Mononuclear cell (primary cell): Measurements from ENCODE around the gene KANK4. TPM values are rescaled to one million over a fixed set of nuclear protein-coding genes. Genes with fewer than 3 reads are reported as not detected.

Experiments used
- H3K27me3 ChIP-seq: 2 replicates; pipeline ENCODE4 v1.6.0; 2011; ENCODE audit warnings: low read length, control low read depth; ENCODE audit not compliant: insufficient read depth
- H3K4me1 ChIP-seq: 2 replicates; pipeline ENCODE4 v1.5.1; 2011; ENCODE audit warnings: mild to moderate bottlenecking, low read length, control low read depth; ENCODE audit not compliant: insufficient read depth
- H3K4me3 ChIP-seq: 2 replicates; pipeline ENCODE4 v1.5.1; 2011; ENCODE audit warnings: mild to moderate bottlenecking, low read length, moderate library complexity
- H3K9me3 ChIP-seq: 2 replicates; pipeline ENCODE4 v1.5.1; 2011; ENCODE audit warnings: low read depth, mild to moderate bottlenecking, control low read depth, low read length
- total RNA-seq: library from RNA; depleted of rRNA; stranded (reverse); fragments of >200 nt; gene quantifications from one replicate; pipeline ENCODE4 v1.2.3, GENCODE V29; 2012

Gene KANK4
- total RNA-seq, 1 donor: not detected

DNA sequence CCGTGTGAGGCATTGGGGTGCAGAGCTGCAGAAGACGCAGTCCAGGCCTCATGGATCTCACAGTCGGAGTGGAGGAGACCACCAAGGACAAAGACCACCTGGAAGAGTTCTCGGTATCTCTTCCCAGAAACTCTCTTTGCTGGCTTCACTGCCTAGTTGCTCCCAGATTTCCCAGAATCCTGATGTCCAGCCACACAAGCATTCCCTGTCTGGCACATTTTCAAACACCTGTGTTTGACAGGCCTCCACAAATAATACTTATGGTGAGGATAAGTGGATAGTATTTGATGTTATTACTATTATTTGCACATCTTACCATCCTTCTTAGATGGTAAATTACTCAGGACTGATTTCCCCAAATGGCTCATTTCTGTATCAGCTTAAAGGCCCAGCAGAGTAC, 27.7 kb upstream of the KANK4 start:
- no peaks in the 10 kb centered on the region for H3K4me1 ChIP-seq
- no peaks in the 10 kb centered on the region for H3K9me3 ChIP-seq
- H3K4me3 ChIP-seq: no peak overlapping the region
- no peaks in the 10 kb centered on the region for H3K27me3 ChIP-seq

DNA sequence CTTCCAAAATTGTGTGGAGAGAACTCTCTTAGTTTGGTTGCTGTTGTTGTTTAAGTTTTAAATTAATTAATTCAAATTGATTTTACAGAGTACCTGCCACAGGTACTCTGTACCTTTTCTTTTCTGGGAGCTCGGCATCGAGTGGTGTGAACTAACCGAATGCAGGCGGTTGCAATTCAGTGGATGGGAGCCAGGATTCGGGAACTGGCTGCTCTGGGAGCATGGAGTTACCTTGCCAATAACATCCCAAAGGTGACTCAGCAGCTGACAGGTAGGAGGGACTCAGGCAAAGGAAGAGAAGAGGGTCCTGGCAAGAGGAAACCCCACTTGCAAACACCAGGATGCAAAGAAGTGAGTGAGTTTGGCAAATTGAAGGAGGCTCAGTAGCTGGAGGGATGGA, 24.7 kb upstream of the KANK4 start:
- no peaks in the 10 kb centered on the region for H3K4me1 ChIP-seq
- H3K27me3 ChIP-seq: no peaks in the 10 kb centered on the region
- no peak overlapping the region for H3K4me3 ChIP-seq
- H3K9me3 ChIP-seq: no peaks in the 10 kb centered on the region

GRCh38 chr1:62342270-62342669, 23.0 kb upstream of the KANK4 start:
- H3K27me3 ChIP-seq: no peaks in the 10 kb centered on the region
- no peak overlapping the region for H3K4me3 ChIP-seq
- H3K4me1 ChIP-seq: no peaks in the 10 kb centered on the region
- H3K9me3 ChIP-seq: no peaks in the 10 kb centered on the region

- no peaks in the 10 kb centered on the region for H3K9me3 ChIP-seq
- H3K4me1 ChIP-seq: no peaks in the 10 kb centered on the region
- no peaks in the 10 kb centered on the region for H3K27me3 ChIP-seq
- H3K4me3 ChIP-seq: no peak overlapping the region
Observed at GRCh38 chr1:62341615-62342014, 22.4 kb upstream of the KANK4 start.

GRCh38 chr1:62341089-62341488, 21.9 kb upstream of the KANK4 start:
- H3K4me3 ChIP-seq: no peak overlapping the region

DNA sequence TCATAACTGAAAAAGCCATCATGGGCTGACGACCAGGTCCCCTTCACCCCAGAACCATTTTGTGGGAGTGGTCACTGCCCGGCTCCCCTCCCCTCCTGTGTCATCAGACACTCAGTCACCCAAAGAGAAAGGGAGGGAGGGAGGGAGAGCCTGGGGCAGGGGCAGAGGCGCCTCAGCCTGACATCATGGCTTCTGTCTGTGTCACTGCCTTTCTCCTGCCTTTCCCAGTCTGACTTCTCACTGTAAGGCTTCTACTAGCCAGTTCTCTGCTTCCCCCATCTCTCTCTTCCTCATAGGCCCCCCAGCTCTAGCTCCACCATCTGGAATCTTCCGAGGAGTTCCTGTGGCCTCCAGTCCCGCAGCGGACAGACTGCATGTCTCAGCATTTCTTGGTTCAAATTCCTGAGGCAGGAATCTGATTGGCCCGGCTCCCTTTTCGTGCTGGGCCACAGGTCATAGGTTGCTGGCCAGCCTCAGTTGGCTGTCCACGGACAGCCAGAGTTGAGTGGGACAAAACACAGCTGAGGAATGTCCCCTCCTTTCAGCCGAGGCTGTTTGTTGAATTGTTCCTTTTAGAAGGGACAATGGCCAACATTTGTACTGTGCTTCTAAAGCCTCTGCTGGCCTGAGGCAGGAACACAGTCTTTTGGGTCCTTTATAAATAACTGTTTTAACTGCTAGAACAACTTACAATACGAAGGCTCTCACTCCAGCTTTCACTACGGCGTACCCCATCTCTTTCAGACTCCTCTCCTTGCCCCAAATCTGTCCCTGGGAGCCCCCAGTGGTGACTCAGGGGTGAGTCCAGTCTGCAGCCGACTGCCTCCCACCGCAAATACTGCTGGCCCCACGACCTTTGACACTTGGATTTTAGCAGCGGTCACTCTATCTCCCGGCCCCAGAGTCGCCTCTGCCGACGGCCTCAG, 18.7 kb upstream of the KANK4 start:
- no peak overlapping the region for H3K4me3 ChIP-seq
- H3K27me3 ChIP-seq: no peaks in the 10 kb centered on the region
- no peaks in the 10 kb centered on the region for H3K4me1 ChIP-seq
- H3K9me3 ChIP-seq: no peaks in the 10 kb centered on the region

More at GRCh38 chr1:62341089-62341488, 21.9 kb upstream of the KANK4 start:
- Histone ChIP-seq H3K9me3 (no peaks in the 10 kb centered on the region), H3K4me1 (no peaks in the 10 kb centered on the region), H3K27me3 (no peaks in the 10 kb centered on the region)

GRCh38 chr1:62336995-62337705, 17.9 kb upstream of the KANK4 start:
- no peaks in the 10 kb centered on the region for H3K9me3 ChIP-seq
- H3K27me3 ChIP-seq: no peaks in the 10 kb centered on the region
- no peak overlapping the region for H3K4me3 ChIP-seq
- H3K4me1 ChIP-seq: no peaks in the 10 kb centered on the region

DNA sequence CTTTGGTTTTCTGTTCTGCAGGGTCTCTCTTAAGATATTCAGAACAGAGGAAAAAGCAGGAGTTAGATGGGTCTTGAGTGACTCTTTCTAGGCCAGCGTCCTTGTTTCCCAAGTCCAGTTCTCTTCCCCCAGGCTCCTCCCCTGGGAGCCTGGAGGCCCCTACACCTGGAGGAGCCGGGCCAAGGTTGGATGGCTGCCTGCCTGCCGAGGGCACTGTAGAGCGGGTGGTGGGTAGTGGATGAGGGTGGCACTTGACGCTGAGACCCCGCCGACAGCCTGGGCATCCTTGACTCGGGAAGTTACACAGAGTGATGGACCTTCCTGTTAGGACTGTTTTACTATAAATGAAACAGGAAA, 17.4 kb upstream of the KANK4 start:
- Histone ChIP-seq H3K27me3 (no peaks in the 10 kb centered on the region), H3K9me3 (no peaks in the 10 kb centered on the region)

GRCh38 chr1:62335656-62336055, 16.4 kb upstream of the KANK4 start:
- H3K4me1 ChIP-seq: no peaks in the 10 kb centered on the region
- no peaks in the 10 kb centered on the region for H3K9me3 ChIP-seq
- H3K4me3 ChIP-seq: no peak overlapping the region
- H3K27me3 ChIP-seq: no peaks in the 10 kb centered on the region

More for the DNA sequence above, 17.4 kb upstream of the KANK4 start:
- H3K4me3 ChIP-seq: no peak overlapping the region
- no peaks in the 10 kb centered on the region for H3K4me1 ChIP-seq

GRCh38 chr1:62334434-62334985, 15.3 kb upstream of the KANK4 start:
- Histone ChIP-seq H3K4me3 (no peak overlapping the region), H3K27me3 (no peaks in the 10 kb centered on the region), H3K4me1 (no peaks in the 10 kb centered on the region), H3K9me3 (no peaks in the 10 kb centered on the region)

GRCh38 chr1:62333441-62333840, 14.2 kb upstream of the KANK4 start:
- no peaks in the 10 kb centered on the region for H3K9me3 ChIP-seq
- H3K4me3 ChIP-seq: no peak overlapping the region
- H3K4me1 ChIP-seq: no peaks in the 10 kb centered on the region
- no peaks in the 10 kb centered on the region for H3K27me3 ChIP-seq

GRCh38 chr1:62327360-62328055, 8.3 kb upstream of the KANK4 start:
- H3K27me3 ChIP-seq: no peaks in the 10 kb centered on the region
- H3K4me3 ChIP-seq: no peak overlapping the region

DNA sequence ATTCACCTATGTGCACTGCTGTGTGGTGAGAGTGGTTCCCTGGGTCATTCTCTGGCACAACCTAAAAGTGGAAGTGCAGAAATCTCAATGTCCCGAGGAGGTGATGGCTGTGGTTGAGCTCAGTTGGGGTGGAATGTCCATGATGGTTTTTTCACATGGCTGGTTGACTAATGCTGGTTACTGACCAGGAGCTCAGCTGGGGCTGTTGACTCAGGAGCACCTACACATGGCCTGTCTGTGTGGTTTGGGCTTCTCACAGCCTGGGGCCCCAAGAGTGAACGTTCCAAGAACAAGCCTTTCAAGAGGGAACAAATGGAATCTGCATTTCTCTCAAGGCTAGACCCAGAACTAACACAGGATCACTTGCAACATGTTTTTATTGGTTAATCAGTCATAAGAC, 6.4 kb upstream of the KANK4 start:
- H3K27me3 ChIP-seq: no peaks in the 10 kb centered on the region
- H3K4me1 ChIP-seq: no peaks in the 10 kb centered on the region
- H3K4me3 ChIP-seq: no peak overlapping the region
- no peaks in the 10 kb centered on the region for H3K9me3 ChIP-seq

More at GRCh38 chr1:62327360-62328055, 8.3 kb upstream of the KANK4 start:
- Histone ChIP-seq H3K4me1 (no peaks in the 10 kb centered on the region), H3K9me3 (no peaks in the 10 kb centered on the region)

DNA sequence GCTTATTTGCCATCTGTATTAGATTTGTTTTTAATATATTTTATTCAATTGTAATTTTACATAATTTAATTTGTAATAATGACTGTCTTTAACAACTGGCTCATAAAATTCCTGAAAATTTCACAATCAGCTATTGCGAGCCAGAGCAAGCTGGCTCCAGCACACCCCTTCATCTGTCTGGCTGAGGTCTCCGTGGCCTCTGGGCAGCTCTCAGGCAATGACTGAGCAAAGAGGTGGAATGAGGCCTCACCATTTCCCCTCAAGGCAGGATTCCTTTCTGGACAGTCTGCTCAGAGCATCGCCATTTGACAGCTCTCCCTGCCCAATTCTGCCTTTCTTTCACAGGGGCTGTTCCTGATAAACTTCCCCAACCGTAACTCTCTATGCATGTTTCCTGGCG, 5.8 kb upstream of the KANK4 start:
- Histone ChIP-seq H3K4me1 (no peaks in the 10 kb centered on the region), H3K4me3 (no peak overlapping the region), H3K27me3 (peaks cover 3% of the 10 kb centered on the region), H3K9me3 (no peaks in the 10 kb centered on the region)

DNA sequence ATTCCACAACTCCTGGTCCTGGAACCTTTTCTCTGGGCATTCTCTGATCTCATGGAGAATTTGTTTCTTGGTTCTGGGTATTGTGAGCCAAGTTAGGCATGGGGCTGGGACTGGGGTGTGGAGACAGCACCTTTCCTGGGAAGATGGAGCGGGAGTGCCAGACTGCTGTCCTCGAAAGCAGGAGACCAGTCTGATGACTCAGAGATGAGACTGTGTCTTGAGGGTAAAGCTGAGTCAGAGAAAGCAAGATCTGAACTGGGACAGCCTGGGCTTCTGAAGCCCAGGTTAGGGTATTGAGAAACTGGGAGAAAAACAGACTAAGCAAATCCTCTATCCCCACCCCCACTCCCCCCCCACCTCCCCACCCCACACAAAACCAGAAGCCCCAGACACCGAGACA, 2.2 kb upstream of the KANK4 start:
- H3K27me3 ChIP-seq: peaks cover 27% of the 10 kb centered on the region
- no peaks in the 10 kb centered on the region for H3K4me1 ChIP-seq
- no peaks in the 10 kb centered on the region for H3K9me3 ChIP-seq
- no peak overlapping the region for H3K4me3 ChIP-seq
